GM13976 (cell line): ENCODE results near the gene PDE4D.

Experiments
- DNase-seq: peaks from one replicate; pipeline ENCODE4 v3.0.0; 2012; ENCODE audit warnings: low spot score
- CTCF ChIP-seq: IDR thresholded peaks from 2 replicates; pipeline ENCODE4 v1.5.1; 2012; ENCODE audit warnings: borderline replicate concordance, mild to moderate bottlenecking; ENCODE audit not compliant: insufficient read depth; ENCODE audit errors: extremely low read depth, missing control alignments, control extremely low read depth
- in situ Hi-C: fragments of 300-500 bp; cut with MboI; formaldehyde crosslinking; loops from one replicate; pipeline ENCODE4 v1.12.0; 2022; ENCODE audit warnings: low sequenced_read_pairs, mixed read lengths, inconsistent platforms; ENCODE audit not compliant: unreplicated experiment

PDE4D gene

GRCh38 chr5:59354274-59354673 lies 539.3 kb downstream of the PDE4D start:
- TF ChIP-seq CTCF, result no peak
- no peak for DNase-seq
- in situ Hi-C loops, result no loop called here

GRCh38 chr5:59351076-59351794 lies 542.3 kb downstream of the PDE4D start:
- TF ChIP-seq CTCF, result no peak
- in situ Hi-C loops, result no loop called here
- no peak for DNase-seq

GRCh38 chr5:59348189-59348588 lies 545.3 kb downstream of the PDE4D start:
- no peak for TF ChIP-seq CTCF
- DNase-seq, result no peak
- in situ Hi-C loops, result no loop called here

GRCh38 chr5:59346982-59347381 lies 546.5 kb downstream of the PDE4D start:
- no peak for TF ChIP-seq CTCF
- in situ Hi-C loops, result no loop called here
- no peak for DNase-seq

GRCh38 chr5:59346514-59346913 lies 547.0 kb downstream of the PDE4D start:
- in situ Hi-C loops, result no loop called here
- DNase-seq, result no peak
- no peak for TF ChIP-seq CTCF

- no peak for TF ChIP-seq CTCF
- no peak for DNase-seq
- in situ Hi-C loops, result no loop called here
Measured at GRCh38 chr5:59342181-59342580, 551.3 kb downstream of the PDE4D start.
